D341Med (cell line): ENCODE measurements around the gene ARHGEF16.

Experiments used
- DNase-seq: peaks from one replicate; pipeline ENCODE4 v3.0.0; 2012; ENCODE audit warnings: low spot score

Gene ARHGEF16

DNA sequence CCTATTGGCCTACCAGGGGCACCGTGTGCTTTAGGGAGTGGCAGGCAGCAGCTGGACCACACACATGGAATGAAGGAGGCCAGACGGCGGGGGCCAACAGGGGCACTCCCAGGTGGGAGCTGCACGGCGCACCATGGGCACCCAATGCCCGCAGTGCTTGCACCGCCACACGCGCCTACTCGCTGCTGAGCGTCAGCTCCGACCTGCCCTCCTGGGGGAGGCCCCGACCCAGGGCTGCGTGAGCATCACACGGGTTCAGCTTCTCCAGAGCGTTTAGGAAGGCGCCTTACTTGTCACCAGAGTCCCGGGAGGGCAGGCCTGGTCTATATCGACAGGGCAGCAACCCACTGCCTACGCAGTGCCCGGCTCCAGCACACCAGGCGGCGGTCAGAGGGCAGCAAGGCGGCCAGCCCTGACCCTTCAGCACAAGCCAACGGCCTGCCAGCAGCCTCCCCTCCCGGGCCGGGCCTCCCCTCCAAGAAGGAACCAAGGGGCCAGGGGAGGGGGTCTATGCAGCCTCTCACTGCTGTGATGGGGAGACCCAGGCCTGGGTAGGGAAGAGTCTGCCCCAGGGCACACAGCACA, 64.9 kb downstream of the ARHGEF16 start:
- no peak for DNase-seq

DNA sequence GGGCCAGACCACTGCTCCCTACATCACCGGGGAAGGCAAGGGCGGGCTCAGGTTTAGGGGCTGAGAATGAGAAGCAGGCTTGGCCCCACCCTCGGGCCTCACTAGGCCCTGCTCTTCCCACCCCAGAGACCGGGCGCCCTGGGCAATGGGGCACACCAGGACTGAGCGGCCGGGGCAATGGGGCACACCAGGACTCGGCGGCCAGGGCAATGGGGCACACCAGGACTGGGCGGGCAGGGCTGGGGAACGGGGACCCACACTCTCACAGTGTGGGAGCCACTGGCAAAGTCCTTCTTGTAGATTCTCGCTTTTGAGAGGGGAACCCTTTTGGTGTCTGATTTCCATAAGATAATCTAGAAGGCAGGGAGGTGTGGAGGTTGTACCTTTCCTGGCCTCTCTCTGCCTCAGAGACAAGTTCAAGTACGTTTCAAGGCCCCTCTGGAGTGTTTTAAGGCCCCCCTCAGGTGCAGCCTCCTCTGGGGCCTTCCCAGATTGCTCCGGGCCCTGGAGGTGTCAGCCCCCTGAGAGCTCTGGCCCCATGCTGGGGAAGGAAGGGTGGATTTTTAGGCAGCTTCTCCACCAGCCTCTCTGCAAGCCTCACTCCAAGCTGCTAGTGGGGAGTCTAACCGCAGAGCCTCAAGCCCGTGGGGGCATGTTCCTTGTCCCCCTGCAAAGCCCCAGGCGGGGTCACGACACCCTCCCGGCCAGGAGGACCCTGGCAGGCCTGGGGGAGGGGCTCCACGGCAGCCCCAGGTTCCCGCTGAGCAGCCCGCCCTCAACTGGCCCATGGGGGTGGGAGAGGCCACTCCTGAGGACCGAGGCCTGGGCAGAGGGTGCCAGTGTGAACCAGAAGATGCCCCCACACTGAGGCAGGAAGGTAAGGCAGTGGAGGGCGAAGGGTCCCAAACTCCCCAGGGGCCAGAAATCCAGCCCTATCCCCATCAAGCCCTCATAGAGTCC, 66.2 kb downstream of the ARHGEF16 start:
- DNase-seq: no peak

DNA sequence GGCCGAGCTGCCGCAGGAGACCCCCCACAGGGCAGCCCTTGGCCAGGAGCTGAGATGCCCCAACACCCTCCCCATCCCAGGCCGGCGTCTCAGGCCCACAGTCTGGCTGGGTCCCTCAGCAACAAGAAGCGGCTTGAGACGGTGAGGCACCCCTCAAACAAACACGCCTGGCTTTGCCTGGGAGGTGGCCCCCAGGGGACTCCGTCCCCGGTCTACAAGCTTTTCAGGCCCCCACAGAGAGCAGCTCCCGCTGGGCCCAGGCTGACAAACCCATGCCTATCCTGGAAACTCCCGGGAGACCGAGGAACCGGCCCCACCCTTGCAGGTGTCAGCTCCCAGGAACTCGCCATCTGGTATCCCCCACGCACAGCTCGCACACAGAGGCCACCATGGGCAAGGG, 67.0 kb downstream of the ARHGEF16 start:
- DNase-seq: no peak

DNA sequence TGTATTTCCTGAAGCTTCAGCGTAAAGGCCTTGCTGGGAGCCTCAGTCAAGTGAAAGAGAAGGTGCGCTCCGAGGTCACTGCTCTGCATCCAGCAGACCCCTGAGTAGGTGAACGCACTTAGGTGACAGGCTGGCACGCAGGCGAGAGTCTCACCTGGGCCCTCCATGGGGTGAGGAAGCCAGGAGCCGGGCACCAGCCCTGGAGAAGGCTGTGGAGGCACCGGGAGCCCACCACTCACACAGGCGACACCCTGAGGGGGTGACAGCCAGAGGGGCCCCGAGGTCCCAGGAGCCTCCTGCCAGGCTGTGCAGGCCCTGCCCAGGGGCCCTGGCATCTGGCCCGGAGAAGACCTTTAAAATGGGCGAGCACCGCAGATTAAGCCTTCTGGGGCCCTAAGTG, 67.6 kb downstream of the ARHGEF16 start:
- no peak for DNase-seq

DNA sequence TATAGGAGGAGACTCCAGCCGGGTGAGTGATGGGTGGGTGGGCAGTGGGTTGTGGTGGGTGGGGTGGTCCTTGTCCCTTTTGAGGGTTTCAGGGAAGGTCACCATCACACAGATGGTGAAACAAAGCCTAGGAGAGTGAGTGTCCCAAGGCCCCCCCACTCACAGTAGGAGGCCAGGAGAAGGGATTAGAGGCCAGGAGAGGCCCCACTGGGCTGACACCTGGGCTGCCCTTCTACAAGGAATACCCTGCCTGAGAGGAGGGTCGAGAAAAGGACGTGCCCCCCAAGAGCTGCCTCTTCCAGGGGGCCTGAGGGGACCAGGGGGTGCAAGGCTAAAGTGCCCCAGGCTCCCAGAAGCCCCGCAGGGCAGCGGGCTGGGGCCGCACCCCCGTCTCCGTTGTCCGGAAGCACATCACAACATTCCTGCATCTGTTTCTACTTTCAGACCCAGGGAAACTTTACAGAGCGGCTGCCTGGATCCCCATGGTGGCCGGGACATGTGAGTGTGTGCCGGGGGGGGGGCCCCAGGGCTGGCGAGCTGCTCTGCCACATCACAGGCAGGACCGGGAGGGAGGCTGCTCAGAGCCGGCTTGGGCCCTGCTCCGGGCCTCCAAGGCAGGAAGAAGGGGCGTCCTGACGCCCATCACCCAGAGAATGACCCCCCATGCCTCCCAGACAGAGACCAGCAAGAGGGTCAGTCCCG, 68.2 kb downstream of the ARHGEF16 start:
- DNase-seq: no peak

DNA sequence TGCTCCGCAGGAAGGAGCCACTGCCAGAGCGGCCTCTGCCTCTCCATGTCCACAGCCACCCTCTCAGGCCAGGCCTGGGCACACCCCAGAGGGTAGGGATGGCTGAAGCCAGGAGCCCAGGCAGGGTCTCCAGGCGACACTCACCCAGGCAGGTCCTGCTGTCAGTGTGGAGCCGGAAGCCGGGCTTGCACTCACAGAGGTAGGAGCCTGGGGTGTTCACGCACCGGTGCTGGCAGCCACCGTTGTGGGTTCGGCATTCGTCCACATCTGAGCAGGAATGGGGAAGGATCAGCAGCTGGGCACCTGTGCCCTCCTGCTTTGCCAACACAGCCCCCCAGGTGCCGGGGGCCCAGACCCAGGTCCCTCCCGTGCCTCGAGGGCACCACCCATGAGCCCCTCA, 69.5 kb downstream of the ARHGEF16 start:
- no peak for DNase-seq

DNA sequence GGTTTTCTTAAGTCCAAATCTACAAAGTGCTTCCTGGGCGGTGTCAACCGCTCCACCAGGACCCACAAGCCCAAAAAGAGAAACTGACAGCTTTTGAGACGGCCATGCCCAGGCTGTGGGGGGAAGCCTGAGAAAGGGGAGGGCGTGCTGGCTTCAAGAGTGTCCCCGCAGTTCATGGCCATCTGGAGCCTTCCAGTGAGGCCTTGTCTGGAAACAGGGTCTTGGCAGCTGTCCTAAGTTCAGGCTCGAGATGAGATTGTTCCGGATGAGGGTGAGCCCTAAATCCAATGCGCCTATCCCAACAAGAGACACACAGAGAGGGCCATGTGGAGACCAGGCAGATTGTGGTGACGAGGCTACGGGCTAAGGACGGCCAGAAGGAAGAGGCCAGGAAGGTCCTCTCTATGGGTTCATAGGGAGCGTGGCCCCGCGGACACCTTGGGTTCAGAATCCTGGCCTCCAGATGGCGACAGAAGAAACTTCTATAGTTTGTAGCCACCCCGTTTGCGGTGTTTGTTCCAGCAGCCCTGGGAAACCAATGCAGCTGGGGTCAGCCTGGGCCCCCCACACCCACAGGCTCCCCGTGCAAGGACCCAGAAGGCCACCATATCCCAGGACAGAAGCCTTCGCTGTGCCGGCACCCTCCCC, 70.2 kb downstream of the ARHGEF16 start:
- DNase-seq: no peak

DNA sequence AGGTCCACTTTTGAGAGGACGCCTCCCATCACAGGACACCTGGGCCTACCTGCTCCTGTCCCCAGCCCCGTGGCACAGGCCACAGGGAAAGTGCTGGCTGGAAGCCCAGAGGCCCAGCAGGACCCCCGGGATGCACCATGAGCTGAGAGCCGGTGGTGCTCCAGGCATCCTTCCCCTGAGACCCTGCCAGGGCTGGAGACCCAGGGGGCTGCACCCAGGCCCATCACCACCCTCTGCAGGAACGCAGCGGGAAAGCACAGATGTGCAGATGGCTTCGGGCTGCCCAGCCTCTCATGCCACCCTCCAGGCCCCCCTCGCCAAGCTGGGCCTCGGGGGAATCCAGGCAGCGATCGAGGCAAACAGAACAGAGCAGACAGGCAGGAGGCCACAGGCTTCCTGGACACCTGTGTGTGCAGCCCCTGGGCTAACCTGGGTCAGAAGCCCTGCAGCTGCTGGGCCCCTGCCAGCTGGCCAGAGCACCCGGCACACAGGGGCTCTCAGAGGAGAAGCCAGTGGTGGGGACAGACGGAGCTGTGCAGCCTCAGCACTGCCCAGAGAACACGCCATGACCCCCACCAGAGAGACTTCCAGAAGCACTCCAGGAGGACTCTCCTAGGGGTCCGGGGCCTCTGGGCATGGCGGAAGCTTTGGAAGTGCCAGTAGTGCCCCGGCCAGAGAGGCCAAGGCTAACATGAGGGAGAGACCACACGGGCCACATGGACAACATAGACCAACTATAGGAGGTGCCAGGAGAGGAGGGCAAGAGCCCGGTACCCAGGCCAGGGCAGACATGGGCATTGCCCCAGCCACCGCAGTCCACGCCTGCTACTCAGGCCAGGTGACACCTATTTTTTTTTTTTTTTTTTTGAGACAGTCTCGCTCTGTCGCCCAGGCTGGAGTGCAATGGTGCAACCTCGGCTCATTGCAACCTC, 71.4 kb downstream of the ARHGEF16 start:
- DNase-seq: no peak

DNA sequence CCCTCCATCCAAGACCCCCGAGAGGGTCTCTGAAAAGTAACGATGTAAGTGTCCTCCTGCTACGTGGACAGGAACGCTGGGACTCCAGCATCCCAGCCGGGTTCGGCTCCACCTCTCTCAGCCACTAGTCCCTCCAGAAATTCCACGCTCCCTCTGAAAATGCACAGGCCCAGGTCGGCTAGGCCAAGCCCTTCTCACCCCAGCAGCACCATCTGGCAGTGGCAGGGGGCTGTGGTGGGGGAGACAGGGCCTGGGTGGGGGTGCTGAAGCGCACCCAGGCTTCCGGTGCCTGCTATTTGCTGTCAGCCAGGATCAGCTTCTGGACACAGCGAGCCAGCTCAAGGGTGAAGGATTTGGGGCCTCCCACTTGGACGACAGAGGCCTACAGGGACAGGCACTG, 73.3 kb downstream of the ARHGEF16 start:
- DNase-seq: no peak

DNA sequence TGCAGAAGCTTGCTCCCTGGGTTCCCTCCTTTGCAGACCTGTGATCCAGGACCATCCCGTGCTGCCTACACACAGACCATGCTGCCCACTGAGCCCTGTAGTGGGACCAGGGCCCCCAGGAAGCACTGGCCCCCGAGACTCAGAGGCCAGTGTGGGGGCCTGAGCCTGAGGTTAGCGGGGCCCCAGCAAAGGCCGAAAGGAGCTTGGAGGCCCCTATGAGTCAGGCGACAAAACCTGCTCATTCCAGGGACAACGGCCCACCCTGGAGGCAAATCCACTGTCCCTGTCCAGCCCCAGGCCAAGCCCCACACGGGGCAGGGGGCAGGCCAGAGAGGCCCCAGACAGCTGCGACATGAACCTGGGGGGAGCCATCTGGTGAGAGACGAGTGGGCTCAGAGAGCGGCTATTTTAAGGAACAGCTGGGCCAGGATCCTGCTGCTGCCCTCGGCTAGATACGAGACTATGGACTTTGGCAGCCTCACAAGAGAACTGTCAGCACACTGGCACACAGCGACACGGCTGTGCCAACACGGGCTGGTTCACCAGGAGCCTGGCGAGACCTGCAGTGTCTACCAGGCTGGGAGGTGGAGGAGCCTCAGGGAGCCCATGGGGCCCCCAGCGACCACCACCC, 74.7 kb downstream of the ARHGEF16 start:
- no peak for DNase-seq

DNA sequence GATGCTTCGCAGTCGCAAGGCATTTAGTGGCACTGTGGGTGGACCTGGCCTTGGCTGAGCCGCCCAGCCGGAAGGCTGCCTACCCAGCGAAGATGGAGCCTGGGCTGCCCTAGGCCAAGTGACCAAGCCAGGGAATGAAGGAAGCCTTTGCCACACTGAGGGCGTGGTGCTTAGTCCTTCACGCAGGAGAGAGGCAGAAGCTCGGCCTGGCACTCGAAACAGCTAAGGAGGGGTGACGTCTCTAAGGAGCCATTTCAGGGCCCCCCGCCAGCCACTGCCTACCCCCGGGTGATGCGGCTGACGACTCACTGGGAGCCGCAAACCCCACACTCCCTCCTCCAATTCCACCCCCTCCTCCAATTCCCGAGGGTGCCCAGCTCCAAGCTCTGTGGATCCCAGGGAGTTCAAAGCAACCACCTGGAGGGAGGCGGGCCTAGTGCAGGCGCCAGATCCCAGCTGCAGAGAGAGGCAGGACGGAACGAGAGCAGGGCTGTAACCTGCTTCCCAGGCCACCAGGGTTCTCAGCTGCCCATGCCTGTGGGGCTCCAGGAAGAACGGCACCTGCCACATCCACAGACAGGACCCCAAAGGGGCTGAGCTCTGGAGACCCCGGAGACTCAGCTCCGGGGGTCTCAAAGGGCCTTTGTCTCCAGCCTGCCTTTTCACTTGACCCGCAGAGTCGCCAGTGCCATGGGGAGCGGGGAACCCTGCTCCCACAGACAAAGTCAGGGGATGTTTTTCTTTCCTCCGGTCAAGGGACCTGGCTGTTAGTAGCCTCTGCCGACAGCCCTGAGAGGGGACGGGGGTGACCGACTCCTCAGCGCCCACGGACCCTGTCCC, 75.8 kb downstream of the ARHGEF16 start:
- DNase-seq: no peak
